Mucosa of gallbladder (tissue), 1 donor: ENCODE results near the gene SUGP2. TPM values are rescaled to one million over a fixed set of nuclear protein-coding genes. Genes with fewer than 3 reads are reported as not detected.

ENCODE experiments used
- DNase-seq: peaks from one replicate; pipeline ENCODE4 v3.0.0-alpha.2; 2020; ENCODE audit warnings: low spot score
- total RNA-seq: library from RNA; stranded (reverse); gene quantifications from one replicate; pipeline ENCODE4 v1.2.1, GENCODE V29; 2021
- donor health status: DM: no; HTN: no; CAD: no.

Gene SUGP2
- total RNA-seq, 1 donor from 2014 or later = 69.8 TPM

- DNase-seq = no peak
Observed at GRCh38 chr19:19059837-19060611, 26.7 kb upstream of the SUGP2 start.

DNA sequence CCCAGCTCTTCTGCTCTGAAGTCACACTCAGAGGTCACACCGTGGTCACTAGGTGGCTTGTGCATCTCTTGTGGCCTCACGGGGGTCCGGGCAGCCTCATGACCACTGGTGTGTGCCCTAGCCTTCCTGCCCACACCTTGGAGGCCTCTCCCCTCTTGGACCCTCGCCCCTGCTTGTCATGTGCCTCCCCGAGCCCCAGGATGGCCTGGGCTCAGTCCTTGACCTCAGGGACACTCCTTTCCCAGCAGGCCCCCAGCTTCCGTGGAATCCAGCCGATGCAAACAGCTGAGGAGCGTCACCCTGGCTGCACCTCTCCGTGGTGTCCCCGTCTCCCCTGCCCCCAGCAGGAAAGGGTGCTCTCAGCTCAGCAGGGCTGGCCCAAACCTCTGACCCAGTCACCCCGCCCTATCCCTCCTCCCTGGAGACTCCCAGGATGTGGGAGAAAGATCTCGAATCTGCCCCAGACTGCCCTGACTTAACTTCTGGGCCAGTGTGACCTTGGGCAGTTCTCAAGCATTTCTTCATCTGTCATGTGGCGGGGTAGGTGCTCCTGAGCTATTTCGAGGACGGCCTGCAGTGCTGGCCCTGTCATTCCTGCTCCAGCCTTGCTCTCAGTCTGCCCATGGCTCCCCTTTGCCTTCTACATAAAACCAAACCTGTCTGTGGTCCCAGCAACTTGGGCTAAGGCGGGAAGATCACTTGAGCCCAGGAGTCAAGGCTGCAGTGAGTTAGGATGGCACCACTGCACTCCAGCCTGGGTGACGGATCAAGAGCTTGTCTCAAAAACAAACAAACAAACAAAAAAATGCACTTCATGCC, 25.9 kb upstream of the SUGP2 start:
- no peak for DNase-seq

- no peak for DNase-seq
Observed at GRCh38 chr19:19057720-19058119, 24.4 kb upstream of the SUGP2 start.

GRCh38 chr19:19057317-19057716, 24.0 kb upstream of the SUGP2 start:
- DNase-seq = no peak

GRCh38 chr19:19056636-19057275, 23.4 kb upstream of the SUGP2 start:
- no peak for DNase-seq

- DNase-seq = no peak
Observed at GRCh38 chr19:19055701-19056100, 22.4 kb upstream of the SUGP2 start.

DNA sequence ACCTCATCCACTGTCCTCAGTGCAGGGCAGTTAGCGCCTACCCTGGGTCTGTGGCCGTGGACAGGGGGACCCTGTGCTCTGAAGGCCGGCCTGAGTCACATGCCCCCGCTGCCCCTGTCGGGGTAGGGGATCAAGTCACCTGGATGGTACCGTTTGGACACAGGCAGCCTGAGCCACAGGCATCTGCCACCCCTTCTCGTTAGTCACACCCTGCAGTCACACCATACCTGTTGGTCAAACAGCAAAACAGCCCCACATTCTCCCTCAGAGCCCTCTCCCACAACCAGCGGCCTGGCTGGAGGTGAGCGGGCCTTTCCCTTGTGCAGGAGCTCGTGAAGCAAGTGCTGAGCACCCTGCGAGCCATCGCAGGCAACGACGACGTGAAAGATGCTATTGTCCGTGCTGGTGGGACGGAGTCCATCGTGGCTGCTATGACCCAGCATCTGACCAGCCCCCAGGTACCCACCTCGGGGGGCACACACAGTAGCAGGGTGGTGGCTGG, 21.7 kb upstream of the SUGP2 start:
- no peak for DNase-seq

DNA sequence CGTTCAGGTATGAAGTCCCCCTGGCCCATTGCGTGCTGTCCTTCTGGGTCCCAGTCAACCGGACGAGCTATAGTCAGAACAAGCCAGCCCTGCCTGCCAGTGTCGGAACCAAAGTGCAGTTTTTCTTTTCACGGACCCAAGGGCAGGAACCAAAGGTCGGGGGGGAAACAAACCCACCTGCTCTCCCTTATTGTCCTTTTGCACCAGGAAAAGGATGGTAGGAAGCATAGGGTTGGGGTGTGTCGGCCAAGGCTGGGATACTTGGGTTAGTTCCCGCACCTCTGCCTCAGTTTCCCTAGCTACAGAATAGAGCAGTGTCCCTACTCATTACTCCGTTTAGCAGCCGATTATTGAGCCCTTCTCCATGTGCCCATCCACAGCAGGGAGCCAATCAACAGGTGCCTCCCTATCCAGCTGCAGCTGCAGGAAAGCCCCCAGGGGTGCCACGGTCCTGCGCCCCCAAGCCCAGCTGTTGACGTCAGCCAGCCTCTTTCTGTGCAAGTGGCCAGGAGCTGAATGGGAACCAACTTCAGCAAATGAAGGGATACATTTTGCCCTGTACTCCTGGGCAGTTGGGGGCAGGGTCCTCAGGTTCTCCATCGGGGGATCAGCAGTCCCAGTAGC, 21.1 kb upstream of the SUGP2 start:
- DNase-seq = no peak

- DNase-seq = peak; percentile 51
Observed at GRCh38 chr19:19053508-19054314, 20.4 kb upstream of the SUGP2 start.

DNA sequence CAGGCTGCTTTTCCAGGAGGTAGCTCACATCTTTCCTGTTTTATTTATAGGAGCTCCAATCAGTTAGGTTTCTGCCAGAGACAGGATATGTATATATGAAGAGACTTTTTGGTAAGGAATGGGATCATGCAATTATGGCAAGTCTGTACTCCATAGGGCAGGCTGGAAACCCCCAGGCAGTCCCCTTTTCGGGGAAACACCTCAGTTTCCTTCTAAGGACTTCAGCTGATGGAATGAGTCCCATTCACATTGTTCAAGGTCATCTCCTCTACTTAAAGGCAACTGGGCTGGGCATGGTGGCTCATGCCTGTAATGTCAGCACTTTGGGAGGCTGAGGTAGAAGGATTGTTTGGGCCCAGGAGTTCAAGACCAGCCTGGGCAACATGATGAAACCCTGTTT, 19.6 kb upstream of the SUGP2 start:
- DNase-seq = no peak

DNA sequence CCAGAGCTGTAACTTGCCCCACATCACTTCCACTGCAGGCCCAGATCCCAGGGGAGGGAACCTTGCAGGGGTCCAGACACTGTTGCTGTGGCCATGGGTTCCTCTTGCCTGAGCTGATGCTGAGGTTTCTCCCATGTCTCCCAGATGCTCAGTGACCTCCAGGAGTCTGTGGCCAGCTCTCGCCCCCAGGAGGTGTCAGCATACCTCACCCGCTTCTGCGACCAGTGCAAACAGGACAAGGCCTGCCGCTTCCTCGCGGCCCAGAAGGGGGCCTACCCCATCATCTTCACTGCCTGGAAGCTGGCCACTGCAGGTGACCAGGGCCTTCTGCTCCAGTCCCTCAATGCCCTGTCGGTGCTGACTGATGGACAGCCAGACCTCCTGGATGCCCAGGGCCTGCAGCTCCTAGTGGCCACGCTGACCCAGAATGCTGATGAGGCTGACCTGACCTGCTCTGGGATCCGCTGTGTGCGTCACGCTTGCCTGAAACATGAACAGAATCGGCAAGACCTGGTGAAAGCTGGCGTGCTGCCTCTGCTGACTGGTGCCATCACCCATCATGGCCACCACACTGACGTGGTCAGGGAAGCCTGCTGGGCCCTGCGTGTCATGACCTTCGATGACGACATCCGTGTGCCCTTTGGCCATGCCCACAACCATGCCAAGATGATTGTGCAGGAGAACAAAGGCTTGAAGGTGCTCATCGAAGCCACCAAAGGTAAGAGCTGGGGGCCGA, 18.3 kb upstream of the SUGP2 start:
- no peak for DNase-seq

- no peak for DNase-seq
Observed at GRCh38 chr19:19050731-19051130, 17.4 kb upstream of the SUGP2 start.

- no peak for DNase-seq
Observed at GRCh38 chr19:19050104-19050503, 16.8 kb upstream of the SUGP2 start.

DNA sequence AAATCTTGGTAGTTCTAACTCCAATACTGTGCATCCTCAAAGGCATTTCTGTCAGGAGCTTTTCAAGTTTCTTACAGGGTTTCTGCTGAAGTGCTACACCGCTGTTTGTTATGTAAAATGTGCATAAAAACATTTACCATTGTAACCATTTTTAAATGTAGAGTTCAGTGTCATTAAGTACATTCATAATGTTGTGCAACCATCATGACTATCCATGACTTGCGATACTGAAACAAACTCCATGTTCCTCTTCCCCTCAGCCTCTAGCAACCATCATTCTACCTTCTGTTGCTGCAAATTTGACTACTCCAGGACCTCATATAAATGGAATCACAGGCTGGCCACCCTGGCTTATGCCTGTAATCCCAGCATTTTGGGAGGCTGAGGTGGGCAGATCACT, 16.1 kb upstream of the SUGP2 start:
- DNase-seq = no peak

- DNase-seq = no peak
Observed at GRCh38 chr19:19043881-19044280, 10.6 kb upstream of the SUGP2 start.

GRCh38 chr19:19043481-19043880, 10.2 kb upstream of the SUGP2 start:
- DNase-seq = no peak

DNA sequence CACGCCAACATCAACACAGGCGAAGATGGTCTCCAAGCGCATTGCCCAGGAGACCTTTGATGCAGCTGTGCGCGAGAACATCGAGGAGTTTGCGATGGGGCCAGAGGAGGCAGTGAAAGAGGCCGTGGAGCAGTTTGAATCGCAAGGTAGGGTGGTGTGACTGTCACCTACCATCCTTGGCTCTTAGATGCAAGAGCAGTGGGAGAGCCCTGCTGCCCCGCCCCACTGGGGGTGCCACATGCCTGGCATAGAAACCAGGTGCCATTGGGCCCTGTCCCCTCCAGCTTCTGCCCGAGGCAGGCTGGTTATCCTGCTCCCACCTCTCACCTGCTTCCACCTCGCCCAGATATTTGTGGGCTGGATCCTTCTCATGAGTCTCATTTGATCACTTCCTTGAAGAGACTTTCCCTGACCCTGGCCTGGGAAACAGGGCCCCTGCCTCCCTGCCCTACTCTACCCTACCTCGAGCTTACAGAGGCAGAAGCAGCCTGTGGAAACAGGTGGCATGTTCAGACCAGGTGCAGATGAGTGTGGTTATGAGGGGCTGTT, 9.5 kb upstream of the SUGP2 start:
- no peak for DNase-seq

GRCh38 chr19:19040417-19040816, 7.1 kb upstream of the SUGP2 start:
- peak; percentile 63 for DNase-seq

DNA sequence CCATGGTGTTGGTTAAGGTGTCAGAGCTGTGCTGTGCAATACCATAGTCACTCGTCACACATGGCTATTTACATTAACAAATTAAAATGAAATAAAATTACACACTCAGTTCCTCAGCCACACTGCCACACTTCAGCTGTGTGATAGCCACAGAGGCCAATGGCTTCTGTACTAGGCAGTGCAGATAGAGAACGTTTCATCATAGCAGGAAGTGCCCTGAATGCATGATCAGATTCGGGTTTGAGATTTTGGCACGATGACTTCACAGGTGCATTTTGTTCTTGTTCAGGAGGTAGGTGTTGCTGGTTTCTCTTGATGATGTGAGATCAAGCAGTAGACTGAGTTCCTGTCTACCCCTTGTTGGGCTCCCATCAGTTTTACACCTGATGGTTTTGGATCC, 6.6 kb upstream of the SUGP2 start:
- DNase-seq = no peak

- DNase-seq = no peak
Observed at GRCh38 chr19:19034204-19034624, 897 bp upstream of the SUGP2 start.
